T-helper 9 cell (primary cell): ENCODE measurements around the gene TNNI3K.
"Not testable (repeated sequence)": the region's sequence is repeated elsewhere in the genome, so short reads cannot be mapped to it uniquely, and the experiment has no call there.

Source experiments
- DNase-seq: peaks from one replicate; pipeline ENCODE4 v3.0.0-alpha.2; 2020
- total RNA-seq, 2 donors: gene quantifications; one replicate each; lab custom pipeline; 2026; lab: John Stamatoyannopoulos, UW

Gene TNNI3K, protein sequence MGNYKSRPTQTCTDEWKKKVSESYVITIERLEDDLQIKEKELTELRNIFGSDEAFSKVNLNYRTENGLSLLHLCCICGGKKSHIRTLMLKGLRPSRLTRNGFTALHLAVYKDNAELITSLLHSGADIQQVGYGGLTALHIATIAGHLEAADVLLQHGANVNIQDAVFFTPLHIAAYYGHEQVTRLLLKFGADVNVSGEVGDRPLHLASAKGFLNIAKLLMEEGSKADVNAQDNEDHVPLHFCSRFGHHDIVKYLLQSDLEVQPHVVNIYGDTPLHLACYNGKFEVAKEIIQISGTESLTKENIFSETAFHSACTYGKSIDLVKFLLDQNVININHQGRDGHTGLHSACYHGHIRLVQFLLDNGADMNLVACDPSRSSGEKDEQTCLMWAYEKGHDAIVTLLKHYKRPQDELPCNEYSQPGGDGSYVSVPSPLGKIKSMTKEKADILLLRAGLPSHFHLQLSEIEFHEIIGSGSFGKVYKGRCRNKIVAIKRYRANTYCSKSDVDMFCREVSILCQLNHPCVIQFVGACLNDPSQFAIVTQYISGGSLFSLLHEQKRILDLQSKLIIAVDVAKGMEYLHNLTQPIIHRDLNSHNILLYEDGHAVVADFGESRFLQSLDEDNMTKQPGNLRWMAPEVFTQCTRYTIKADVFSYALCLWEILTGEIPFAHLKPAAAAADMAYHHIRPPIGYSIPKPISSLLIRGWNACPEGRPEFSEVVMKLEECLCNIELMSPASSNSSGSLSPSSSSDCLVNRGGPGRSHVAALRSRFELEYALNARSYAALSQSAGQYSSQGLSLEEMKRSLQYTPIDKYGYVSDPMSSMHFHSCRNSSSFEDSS
- 0 to 0.07 reads per million in 2 donors for total RNA-seq

DNA sequence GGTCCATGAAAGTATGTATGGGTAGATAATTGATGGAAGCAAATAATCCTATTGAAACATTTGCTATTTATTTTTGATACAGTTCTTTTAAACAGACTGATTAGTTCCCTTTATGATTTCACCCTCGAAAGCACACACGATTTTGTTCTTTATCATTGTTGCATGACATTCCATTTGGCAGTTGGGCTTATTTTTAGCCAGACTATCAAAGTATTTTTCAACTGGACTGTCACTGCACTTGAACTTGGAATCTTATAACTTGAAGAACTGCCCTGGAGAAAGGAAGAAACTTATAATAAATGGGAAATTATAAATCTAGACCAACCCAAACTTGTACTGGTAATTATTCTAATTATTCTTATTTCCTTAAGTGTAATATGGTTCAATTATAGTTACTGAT, at the start of gene TNNI3K:
TNNI3K (plus strand) TSS at position 235 of the 400 bp plus-strand sequence; CDS start at position 300, 65 bp downstream.
- no peak for DNase-seq

DNA sequence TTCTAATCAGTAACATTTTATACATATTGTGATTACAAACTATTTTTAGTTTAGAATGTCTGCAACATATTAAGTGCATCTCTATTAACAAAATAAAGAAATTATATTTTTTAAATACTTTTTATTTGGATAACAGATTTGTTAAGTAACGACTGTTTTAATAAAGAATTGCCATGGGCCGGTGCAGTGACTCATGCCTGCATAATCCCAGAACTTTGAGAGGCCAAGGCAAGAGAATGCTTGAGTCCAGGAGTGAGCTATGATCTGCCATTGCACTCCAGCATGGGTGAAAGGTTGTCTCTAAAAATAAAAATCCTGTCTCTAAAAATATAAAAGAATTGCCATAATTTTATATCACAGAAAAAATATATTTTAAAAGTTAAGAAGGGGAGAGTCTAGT, 41.3 kb upstream of the TNNI3K start:
- no peak for DNase-seq

DNA sequence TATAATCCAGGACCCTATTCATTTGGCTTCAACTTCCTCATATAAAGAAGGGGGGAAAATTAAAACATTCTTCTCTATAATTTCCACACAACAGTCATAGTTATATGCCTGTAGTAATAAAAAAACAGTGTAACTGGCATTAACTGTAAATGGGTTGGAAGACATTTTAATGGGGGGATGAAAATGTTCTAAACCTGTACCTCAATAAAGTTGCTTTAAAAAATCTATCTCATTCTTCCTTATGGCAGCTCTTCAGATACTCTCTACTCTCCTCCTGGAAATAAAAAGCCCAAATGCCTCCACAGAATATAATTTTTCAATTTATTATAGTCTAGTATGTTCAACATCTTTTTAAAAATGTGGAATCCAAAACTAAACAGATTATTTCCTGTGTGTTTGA, 39.8 kb upstream of the TNNI3K start:
- no peak for DNase-seq

DNA sequence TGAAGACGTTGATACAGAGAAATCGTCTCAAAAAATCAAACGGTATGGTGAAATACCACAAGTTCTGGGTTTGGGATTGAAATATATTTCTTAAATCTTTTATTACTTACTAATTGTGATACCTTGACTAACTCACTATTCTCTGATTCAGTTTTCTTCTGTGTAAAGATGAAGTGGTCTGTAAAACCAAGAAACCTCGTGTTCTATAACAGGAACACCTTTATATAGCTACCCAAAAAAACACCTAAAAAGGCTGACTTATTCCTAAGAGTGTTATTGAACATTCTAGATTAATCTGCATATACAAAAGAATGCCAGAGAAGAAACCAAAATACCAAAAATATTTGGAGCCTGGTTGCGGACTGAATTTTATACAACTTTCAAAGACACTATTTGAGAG, 37.9 kb upstream of the TNNI3K start:
- no peak for DNase-seq

DNA sequence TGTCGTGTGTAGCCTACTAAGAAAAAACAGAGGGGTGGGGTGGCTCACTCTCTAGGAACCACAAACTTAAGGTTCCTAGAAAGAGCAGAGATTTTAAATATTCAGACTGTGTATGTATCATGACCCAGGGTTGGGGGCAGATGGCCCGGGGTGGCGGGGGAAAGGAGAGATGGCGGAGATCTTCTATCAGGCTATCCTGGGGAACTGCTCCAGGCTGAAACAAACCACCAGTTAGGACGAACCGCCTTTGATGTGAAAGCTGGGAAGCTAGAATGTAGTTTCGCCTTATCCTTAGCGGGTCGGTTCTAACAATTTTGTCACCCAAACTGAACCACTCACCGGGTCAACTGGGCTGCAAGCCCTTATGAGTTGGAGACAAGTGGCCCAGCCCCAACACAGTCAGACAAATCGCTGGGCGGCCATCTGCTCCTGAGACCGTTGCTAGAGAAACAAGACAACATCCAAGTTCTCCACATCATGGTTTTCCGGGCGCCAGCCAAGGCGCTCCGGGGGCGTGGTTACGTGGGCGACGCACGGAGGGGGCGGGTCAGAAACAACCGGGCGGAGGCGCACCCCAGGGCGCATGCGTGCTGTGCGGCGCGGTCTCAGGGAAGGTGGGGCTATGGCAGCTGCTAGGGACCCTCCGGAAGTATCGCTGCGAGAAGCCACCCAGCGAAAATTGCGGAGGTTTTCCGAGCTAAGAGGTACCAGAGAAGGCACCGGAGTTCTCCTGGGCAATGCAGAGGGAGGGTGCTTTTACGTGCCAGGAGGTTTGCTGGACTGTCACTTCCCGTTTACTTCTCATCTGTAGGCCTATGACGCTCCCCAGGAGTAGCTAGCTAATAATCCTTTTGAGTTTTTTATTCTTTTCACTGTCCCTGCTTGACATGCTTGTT, 37.3 kb upstream of the TNNI3K start, which contains the start of the genes FPGT and LRRIQ3:
FPGT (plus strand) TSS at position 586 of the 896 bp plus-strand sequence; CDS start at position 623, 37 bp downstream.
LRRIQ3 (minus strand) TSS at position 520 of the 896 bp plus-strand sequence. CDS start 14,492 bp downstream, outside the sequence.
- peak; percentile 95 for DNase-seq

DNA sequence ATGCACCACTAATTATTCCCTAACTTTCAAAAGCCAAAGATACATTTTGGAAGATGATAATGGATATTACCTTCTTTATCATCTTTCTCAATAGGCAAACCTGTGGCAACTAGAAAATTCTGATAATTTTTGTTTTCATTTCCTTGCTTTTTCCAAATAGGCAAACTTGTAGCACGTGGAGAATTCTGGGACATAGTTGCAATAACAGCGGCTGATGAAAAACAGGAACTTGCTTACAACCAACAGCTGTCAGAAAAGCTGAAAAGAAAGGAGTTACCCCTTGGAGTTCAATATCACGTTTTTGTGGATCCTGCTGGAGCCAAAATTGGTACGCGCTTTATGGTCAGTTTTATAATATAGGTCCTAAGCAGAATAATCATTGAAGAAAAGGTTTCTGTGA, 35.7 kb upstream of the TNNI3K start:
- DNase-seq, result no peak

DNA sequence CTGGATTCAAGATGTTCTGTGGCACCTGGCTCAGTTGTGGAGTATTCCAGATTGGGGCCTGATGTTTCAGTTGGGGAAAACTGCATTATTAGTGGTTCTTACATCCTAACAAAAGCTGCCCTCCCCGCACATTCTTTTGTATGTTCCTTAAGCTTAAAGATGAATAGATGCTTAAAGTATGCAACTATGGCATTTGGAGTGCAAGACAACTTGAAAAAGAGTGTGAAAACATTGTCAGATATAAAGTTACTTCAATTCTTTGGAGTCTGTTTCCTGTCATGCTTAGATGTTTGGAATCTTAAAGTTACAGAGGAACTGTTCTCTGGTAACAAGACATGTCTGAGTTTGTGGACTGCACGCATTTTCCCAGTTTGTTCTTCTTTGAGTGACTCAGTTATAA, 29.9 kb upstream of the TNNI3K start:
- no peak for DNase-seq

DNA sequence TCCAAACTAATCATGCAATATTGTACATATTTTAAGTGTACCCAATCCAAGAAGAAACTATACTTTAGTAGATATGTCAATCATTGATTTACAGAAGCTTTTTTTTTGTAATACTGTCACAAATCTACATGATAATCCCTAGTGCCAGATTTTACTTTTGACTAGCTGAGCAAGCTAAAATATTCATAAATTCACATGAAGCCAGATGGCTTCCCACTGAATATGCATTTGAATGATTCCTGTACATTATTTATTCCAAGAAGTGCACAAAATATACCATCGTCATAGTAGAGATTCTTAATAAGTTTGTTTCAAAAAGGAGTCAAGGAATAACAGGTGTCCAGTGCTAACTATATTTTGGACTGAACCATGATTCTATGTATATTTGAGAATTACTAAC, 20.0 kb upstream of the TNNI3K start:
- no peak for DNase-seq

DNA sequence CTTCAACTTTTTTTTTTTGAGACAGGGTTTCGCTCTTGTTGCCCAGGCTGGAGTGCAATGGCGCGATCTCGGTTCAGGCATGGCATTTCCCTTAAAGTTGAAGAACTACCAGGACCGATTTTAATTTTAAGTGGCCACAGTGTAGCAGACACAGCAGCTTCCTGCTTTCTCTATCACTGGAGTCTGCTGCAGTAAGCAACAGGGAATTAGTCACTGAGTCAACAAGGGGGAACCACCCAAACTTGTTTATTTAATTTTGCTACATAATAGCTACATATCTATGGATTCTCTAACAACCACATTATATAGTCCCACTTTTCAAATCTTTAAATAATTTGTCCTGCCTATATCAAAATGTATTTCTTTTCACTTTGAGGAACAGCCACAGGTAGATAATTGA, 12.5 kb upstream of the TNNI3K start:
- no peak for DNase-seq

DNA sequence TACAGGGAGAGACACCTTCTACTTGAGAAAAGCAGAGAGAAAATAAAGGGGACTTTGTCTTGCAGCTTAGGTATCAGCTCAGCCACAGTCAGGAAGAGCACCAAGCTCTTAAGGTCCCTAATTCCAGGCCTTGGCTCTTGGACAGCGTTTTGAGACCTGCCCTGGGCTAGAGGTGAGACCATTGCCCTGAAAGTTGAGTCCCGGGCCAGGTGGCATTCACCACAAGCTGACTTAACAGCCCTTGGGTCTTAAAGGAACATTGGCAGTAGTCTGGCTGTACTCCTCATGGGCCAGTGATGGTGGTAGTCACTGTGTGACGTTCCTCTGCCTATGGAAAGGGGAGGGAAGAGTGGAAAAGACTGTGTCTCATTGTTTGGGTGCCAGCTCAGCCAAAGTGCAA, 11.7 kb upstream of the TNNI3K start:
- no peak for DNase-seq

DNA sequence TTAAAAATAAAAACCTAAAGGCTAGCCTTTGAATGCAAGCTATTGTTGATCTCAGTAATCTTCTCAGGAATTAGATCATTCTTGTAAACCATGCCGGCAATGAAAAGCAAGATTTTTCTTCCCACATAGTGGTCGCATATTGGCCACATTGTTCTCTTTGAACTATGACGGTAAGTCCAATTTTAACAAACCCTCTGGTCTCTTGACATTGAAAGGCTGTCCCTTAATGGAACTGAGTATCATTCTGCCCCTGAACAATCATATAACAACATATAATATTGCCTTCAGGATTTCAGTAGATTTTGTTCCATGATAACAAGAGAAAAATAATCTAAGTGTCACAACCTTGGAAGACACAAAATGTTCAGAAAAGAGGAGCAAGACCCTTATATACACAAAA, 1.3 kb downstream of the TNNI3K start:
- DNase-seq, result no peak

DNA sequence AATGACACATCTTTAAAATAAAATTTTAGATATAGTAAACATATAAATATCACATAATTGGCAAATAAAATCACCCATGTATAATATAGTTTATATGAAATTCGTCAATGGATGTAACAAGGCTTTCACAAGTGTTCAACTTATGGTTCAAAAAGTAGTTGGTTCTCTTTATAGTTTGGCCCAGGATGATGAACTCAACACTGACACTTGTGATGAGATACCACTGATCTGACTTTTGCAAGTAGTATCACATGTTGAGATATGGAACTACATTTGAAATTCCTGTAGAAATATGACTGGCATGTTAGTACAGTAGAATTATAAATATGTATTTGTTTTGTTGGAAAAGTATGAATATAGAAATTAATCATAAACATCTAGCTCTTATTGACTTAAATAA, 1.8 kb downstream of the TNNI3K start:
- no peak for DNase-seq

DNA sequence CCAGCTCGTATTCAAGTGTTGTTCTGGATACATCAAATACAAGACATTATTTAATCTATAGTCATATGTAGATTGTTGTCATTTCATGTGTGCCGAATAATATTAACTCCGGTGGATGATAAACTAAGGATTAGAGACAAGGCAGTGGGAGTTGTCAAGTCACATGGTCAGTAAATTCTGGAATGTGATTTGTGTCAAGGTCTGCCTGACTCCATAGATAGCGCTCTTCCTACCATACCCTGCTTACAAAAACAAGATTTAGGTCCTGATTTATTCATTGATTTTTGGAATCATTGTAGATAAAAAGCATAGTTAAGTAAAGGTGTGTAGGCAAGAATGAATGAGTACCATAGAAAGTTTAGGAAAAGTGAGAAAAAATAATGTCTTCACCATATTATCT, 2.6 kb downstream of the TNNI3K start:
- DNase-seq, result no peak

DNA sequence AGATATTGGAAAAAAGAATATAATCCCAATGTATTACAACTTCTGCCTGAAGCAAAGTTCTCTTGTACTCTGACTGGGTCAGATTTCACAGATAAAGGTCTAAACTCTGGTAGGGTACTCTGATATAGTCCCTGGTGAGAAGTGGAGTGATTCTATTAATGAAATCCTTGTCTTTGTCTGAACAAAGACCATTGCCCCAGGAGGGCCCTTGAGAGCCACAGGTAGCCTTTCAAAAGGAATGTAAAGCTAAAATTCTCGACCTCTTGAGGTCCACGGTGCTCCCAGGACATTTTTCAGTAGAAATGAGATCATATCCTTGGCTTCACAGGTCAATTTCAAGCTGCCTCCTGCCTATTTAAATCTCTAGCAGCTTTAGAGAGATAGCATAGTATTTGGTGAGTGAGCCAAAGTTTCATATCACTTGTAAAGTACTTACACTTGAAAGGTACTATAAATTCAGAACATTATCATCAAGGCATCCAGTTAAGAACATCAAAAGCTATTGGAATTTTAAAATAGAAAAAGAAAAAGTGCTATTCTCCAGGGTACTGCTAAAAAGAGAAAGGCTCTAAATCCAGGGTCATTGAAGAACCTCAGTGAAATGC, 10.1 kb downstream of the TNNI3K start:
- no peak for DNase-seq

DNA sequence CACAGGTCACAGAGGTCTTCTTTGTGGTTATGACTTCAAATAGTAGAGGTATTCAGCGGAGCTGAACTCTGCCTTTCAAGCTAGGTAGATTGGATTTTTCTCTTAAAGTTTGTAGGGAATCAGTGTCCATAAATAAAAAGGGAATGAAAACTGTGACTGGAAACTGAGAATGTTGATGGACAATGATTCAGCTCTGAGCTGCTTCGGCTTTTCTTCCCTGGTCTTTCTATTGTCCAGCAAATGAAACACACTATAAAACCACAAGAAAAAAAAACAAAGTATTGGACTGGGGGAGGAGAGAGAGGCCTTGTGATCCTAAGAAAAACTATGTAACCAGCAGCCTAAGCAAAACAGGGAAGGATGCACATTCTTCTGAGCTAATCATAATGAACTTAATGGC, 11.1 kb downstream of the TNNI3K start:
- DNase-seq, result no peak

DNA sequence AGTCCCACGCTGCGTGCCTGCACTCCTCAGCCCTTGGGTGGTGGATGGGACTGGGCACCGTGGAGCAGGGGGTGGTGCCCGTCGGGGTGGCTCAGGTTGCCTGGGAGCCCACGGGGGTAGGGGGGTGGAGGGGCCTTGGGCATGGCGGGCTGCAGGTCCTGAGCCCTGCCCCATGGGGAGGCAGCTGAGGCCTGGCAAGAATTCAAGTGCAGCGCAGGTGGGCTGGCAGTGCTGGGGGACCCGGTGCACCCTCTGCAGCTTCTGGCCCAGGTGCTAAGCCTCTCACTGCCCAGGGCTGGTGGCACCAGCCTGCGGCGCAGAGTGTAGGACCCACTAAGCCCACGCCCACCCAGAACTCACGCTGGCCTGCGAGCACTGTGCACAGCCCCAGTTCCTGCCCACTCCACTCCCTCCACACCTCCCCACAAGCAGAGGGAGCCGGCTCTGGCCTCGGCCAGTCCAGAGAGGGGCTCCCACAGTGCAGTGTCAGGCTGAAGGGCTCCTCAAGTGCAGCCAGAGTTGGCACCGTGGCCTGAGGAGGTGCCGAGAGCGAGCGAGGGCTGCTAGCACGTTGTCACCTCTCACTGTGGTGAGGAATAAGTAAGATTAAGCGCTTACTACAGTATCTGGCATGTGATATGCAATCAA, 12.8 kb downstream of the TNNI3K start:
- DNase-seq, result no peak

DNA sequence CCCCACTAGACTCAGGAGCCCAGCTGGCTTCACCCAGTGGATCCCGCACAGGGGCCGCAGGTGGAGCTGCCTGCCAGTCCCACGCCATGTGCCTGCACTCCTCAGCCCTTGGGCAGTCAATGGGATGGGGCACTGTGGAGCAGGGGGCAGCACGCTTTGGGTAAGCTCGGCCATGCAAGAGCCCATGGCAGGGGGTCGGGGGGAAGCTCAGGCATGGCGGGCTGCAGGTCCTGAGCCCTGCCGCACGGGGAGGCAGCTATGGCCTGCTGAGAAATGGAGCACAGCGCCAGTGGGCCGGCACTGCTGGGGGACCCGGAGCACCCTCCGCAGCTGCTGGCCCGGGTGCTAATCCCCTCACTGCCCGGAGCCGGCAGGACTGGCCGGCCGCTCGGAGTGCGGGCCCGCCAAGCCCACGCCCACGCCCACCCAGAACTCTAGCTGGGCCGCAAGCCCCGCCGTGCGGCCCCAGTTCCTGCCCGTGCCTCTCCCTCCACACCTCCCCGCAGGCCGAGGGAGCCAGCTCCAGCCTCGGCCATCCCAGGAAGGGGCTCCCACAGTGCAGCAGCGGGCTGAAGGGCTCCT, 18.1 kb downstream of the TNNI3K start:
- DNase-seq, result not testable (repeated sequence)

DNA sequence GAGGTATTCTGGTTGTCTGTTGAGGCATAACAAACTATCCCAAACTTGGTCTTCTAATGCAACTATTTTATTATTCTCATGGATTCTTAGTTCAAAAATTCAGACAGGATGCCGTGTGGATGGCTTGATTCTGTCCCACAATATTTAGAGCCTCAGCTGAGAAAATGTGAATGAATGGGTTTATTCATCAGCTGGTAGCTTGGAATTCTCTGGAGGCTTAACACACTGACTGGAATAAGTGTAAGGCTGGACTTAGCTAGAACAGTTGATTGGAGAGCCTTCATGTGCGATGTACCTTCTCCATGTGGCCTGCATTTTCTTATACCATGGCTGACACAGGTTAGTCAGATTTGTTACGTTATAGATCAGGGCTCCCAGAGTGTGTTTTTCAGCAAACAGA, 30.8 kb downstream of the TNNI3K start:
- DNase-seq, result no peak

DNA sequence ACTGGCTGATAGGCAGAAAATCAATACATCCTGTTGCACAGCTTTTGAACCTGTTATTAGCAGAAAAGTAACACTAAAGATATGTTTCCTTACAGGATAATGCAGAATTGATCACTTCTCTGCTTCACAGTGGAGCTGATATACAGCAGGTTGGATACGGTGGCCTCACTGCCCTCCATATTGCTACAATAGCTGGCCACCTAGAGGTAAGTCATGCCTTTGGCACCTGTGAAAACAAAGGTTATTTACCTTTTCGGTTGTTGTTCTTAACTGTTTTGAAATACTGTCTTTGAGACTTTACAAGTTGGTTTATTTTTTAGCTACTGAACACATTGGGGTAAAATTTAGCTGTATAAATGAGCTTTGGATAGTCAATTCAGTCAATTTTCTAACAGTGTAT, 36.3 kb downstream of the TNNI3K start:
- no peak for DNase-seq

DNA sequence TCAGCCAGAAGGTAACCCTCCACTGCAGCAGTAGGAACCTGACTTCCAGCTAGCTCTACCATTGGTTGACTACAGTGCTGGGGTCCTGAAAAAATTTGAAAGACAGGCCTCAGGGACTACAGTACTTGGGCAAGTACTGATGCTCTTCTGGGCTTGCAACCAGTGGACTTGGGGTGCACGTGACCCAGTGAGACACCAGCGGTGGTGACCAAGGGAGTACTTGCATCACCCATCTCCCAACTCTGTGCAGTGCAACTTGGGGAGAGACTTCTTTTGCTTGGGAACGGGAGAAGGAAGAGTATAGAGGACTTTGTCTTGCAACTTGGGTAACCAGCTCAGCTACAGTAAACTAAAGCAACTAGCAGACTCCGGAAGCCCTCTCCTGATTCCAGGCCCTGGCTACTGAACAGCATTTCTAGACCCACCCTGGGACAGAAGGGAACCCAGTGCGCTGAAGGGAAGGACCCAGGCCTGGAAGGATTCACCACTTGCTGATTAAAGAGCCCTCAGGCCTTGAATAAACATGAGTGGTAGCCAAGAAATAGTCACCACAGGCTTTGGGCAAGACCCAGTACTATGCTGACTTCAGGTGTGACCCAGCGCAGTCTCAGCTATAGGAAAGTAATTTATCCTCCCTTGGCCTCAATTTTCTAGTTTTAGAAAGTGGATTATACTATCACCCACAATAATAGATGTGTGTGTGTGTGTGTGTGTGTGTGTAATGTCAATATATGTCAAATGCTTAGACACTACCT, 45.6 kb downstream of the TNNI3K start:
- no peak for DNase-seq

DNA sequence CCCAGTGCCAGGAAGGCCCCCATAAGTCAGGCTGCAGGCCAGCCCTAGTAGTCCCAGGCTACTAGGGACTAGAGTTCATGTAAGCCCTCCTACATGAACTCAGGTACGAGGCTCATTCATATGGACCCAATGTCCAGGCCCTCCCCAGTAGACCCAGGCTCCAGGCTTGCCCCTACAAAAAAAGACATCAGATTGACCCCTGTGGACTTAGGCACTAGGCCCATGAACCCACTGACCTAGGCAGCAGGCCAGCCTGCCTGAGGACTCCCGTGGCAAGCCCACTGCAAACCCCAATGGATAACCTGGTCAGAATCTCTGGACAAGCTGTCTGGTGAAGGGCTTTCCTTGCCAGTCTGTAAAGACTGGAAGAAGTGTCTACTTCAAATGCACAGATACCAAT, 51.2 kb downstream of the TNNI3K start:
- DNase-seq, result no peak
